MM.1S (cell line): ENCODE data around the gene RBFOX2.

ENCODE experiments used
- DNase-seq: peaks from one replicate; pipeline ENCODE4 v3.0.0-alpha.2; 2015
- H2AFZ ChIP-seq: fragments of 300-600 bp; sonication (generic); 2 replicates; pipeline ENCODE4 v1.6.0; 2016; ENCODE audit warnings: antibody characterized with exemption, low read length
- H3F3A ChIP-seq: fragments of 300-600 bp; sonication (generic); 2 replicates; pipeline ENCODE4 v1.6.1; 2016; ENCODE audit warnings: mild to moderate bottlenecking, antibody characterized with exemption, low read length, moderate library complexity, mixed read lengths; ENCODE audit not compliant: insufficient read depth
- H3K27ac ChIP-seq: fragments of 300-600 bp; sonication (generic); 2 replicates; pipeline ENCODE4 v1.5.1; 2016; ENCODE audit warnings: mild to moderate bottlenecking, low read length
- H3K27me3 ChIP-seq: fragments of 300-600 bp; sonication (generic); replicated peaks from 2 replicates; pipeline ENCODE4 v1.6.0; 2016; ENCODE audit warnings: low read length; ENCODE audit not compliant: insufficient read depth
- H3K36me3 ChIP-seq: fragments of 300-600 bp; sonication (generic); replicated peaks from 2 replicates; pipeline ENCODE4 v1.6.1; 2016; ENCODE audit warnings: mild to moderate bottlenecking, low read length, mixed read lengths; ENCODE audit not compliant: insufficient read depth
- H3K4me1 ChIP-seq: fragments of 300-600 bp; sonication (generic); 2 replicates; pipeline ENCODE4 v1.6.1; 2016; ENCODE audit warnings: low read length, mixed read lengths
- H3K4me2 ChIP-seq: fragments of 300-600 bp; sonication (generic); 2 replicates; pipeline ENCODE4 v1.6.0; 2016; ENCODE audit warnings: low read depth, low read length
- H3K4me3 ChIP-seq: fragments of 300-600 bp; sonication (generic); 2 replicates; pipeline ENCODE4 v1.5.1; 2016; ENCODE audit warnings: low read length, mixed read lengths
- H3K79me2 ChIP-seq: fragments of 300-600 bp; sonication (generic); 2 replicates; pipeline ENCODE4 v1.6.1; 2016; ENCODE audit warnings: mixed run types, low read length, mixed read lengths
- H3K9ac ChIP-seq: fragments of 300-600 bp; sonication (generic); 2 replicates; pipeline ENCODE4 v1.6.1; 2016; ENCODE audit warnings: low read length, mixed read lengths
- H3K9me2 ChIP-seq: fragments of 300-600 bp; sonication (generic); replicated peaks from 2 replicates; pipeline ENCODE4 v1.6.1; 2016; ENCODE audit warnings: mild to moderate bottlenecking, low read length, mixed read lengths; ENCODE audit not compliant: insufficient read depth
- H3K9me3 ChIP-seq: fragments of 300-600 bp; sonication (generic); replicated peaks from 2 replicates; pipeline ENCODE4 v1.6.1; 2016; ENCODE audit warnings: mild to moderate bottlenecking, low read length, mixed read lengths; ENCODE audit not compliant: insufficient read depth
- H4K20me1 ChIP-seq: fragments of 300-600 bp; sonication (generic); 2 replicates; pipeline ENCODE4 v1.6.1; 2016; ENCODE audit warnings: mild to moderate bottlenecking, low read length, moderate library complexity, mixed read lengths; ENCODE audit not compliant: insufficient read depth
- CTCF ChIP-seq: fragments of 300-600 bp; sonication (generic); IDR thresholded peaks from 2 replicates; pipeline ENCODE4 v1.5.1; 2016; ENCODE audit warnings: antibody characterized with exemption, low read length, mixed read lengths
- EZH2 ChIP-seq: fragments of 300-600 bp; sonication (generic); optimal IDR thresholded peaks from 2 replicates; pipeline ENCODE3; 2017; ENCODE audit warnings: low read depth, mild to moderate bottlenecking, antibody characterized with exemption, low read length, mixed read lengths
- EZH2phosphoT487 ChIP-seq: fragments of 300-600 bp; sonication (generic); IDR thresholded peaks from 2 replicates; pipeline ENCODE4 v1.6.1; 2018; ENCODE audit warnings: antibody characterized with exemption, low read length

The RBFOX2 gene

GRCh38 chr22:35903571-35904335 lies 124.9 kb downstream of the RBFOX2 start:
- H2AFZ ChIP-seq = no peak overlapping the region
- no peaks in the 10 kb centered on the region for H3F3A ChIP-seq
- TF ChIP-seq EZH2 (no peak), CTCF (no peak), EZH2phosphoT487 (no peak)
- no peaks in the 10 kb centered on the region for H4K20me1 ChIP-seq
- no peaks in the 10 kb centered on the region for H3K9me3 ChIP-seq
- no peaks in the 10 kb centered on the region for H3K36me3 ChIP-seq
- H3K9me2 ChIP-seq = no peaks in the 10 kb centered on the region
- H3K79me2 ChIP-seq = no peaks in the 10 kb centered on the region
- no peaks in the 10 kb centered on the region for H3K27me3 ChIP-seq
- no peak overlapping the region for H3K4me3 ChIP-seq
- H3K27ac ChIP-seq = no peak overlapping the region
- no peak overlapping the region for H3K9ac ChIP-seq
- no peak for DNase-seq
- no peak overlapping the region for H3K4me2 ChIP-seq
- peaks cover 6% of the 10 kb centered on the region; the same call in 1 of the 2 replicates for H3K4me1 ChIP-seq

GRCh38 chr22:35900483-35901168 lies 128.0 kb downstream of the RBFOX2 start:
- peaks cover 11% of the 10 kb centered on the region for H3F3A ChIP-seq
- no peak overlapping the region for H3K9ac ChIP-seq
- H3K27ac ChIP-seq = no peak overlapping the region
- no peaks in the 10 kb centered on the region for H3K79me2 ChIP-seq
- H2AFZ ChIP-seq = no peak overlapping the region
- H3K27me3 ChIP-seq = no peaks in the 10 kb centered on the region
- DNase-seq = no peak
- no peaks in the 10 kb centered on the region for H4K20me1 ChIP-seq
- no peak for TF ChIP-seq EZH2phosphoT487
- no peak for TF ChIP-seq CTCF
- no peak for TF ChIP-seq EZH2
- H3K36me3 ChIP-seq = no peaks in the 10 kb centered on the region
- H3K4me3 ChIP-seq = no peak overlapping the region
- no peaks in the 10 kb centered on the region for H3K9me3 ChIP-seq
- H3K4me2 ChIP-seq = no peak overlapping the region
- peaks cover 11% of the 10 kb centered on the region for H3K4me1 ChIP-seq
- H3K9me2 ChIP-seq = no peaks in the 10 kb centered on the region

GRCh38 chr22:35899736-35900135 lies 128.9 kb downstream of the RBFOX2 start:
- H4K20me1 ChIP-seq = no peaks in the 10 kb centered on the region
- H3K9ac ChIP-seq = no peak overlapping the region
- peaks cover 12% of the 10 kb centered on the region for H3K4me1 ChIP-seq
- TF ChIP-seq EZH2phosphoT487 (no peak), EZH2 (no peak), CTCF (no peak)
- no peaks in the 10 kb centered on the region for H3K36me3 ChIP-seq
- no peak overlapping the region for H3K27ac ChIP-seq
- DNase-seq = no peak
- no peak overlapping the region for H3K4me3 ChIP-seq
- H2AFZ ChIP-seq = no peak overlapping the region
- H3K9me2 ChIP-seq = no peaks in the 10 kb centered on the region
- no peaks in the 10 kb centered on the region for H3K9me3 ChIP-seq
- H3K4me2 ChIP-seq = no peak overlapping the region
- no peaks in the 10 kb centered on the region for H3K79me2 ChIP-seq
- H3F3A ChIP-seq = peaks cover 11% of the 10 kb centered on the region
- no peaks in the 10 kb centered on the region for H3K27me3 ChIP-seq
